Measurements from ENCODE around the gene MSL3B.

MSL3B gene

GRCh38 chr2:233838251-233838650, 29.9 kb downstream of the MSL3B start:
- Mint-ChIP-seq H3K4me3 (ENCODE audit: low read depth) (no peak overlapping the region), H3K36me3 (ENCODE audit: insufficient read depth) (peaks cover 20% of the 10 kb centered on the region)

DNA sequence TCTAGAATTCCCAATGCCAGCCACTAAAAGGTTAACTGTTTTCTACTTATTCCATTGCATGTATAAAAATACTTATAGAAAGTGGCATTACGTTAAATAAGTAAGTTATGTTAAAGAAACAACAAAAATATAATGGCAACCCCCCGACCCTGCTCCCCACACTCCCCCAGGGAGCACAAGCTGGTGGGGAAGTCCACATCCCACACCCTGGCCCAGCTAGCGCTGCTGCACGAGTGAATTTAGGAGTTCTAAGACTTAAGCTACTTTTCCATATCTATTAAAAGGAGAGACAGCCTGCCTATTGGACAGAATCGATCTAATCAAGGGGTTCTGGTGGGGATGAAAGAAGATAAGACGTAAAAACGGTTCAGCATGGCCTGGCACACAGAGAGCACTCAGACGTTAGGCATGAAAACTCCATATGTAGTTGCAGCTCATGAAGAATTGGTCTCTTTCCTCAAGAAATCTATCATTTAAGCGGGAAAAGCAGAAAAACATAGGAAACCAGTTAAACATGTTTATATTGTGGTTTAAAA, 30.4 kb downstream of the MSL3B start:
- peaks cover 20% of the 10 kb centered on the region for H3K36me3 Mint-ChIP-seq (ENCODE audit: insufficient read depth)
- DNase-seq (ENCODE audit: low spot score, unreplicated experiment), result no peak
- no peak overlapping the region for H3K4me3 Mint-ChIP-seq (ENCODE audit: low read depth)
- H3K4me1 Mint-ChIP-seq (ENCODE audit: low read depth), result peaks cover 1% of the 10 kb centered on the region
- TF ChIP-seq, protein P1, sequence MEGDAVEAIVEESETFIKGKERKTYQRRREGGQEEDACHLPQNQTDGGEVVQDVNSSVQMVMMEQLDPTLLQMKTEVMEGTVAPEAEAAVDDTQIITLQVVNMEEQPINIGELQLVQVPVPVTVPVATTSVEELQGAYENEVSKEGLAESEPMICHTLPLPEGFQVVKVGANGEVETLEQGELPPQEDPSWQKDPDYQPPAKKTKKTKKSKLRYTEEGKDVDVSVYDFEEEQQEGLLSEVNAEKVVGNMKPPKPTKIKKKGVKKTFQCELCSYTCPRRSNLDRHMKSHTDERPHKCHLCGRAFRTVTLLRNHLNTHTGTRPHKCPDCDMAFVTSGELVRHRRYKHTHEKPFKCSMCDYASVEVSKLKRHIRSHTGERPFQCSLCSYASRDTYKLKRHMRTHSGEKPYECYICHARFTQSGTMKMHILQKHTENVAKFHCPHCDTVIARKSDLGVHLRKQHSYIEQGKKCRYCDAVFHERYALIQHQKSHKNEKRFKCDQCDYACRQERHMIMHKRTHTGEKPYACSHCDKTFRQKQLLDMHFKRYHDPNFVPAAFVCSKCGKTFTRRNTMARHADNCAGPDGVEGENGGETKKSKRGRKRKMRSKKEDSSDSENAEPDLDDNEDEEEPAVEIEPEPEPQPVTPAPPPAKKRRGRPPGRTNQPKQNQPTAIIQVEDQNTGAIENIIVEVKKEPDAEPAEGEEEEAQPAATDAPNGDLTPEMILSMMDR (IDR thresholded peaks at IDR 0.05; ENCODE audit: unreplicated experiment), result no peak
- peak overlapping the region; percentile 14 for H3K27ac Mint-ChIP-seq
- H3K9me3 Mint-ChIP-seq (ENCODE audit: low read depth), result no peaks in the 10 kb centered on the region
- H3K27me3 Mint-ChIP-seq, result no peaks in the 10 kb centered on the region

More at GRCh38 chr2:233838251-233838650, 29.9 kb downstream of the MSL3B start:
- no peak for DNase-seq (ENCODE audit: low spot score, unreplicated experiment)
- Mint-ChIP-seq H3K27ac (no peak overlapping the region), H3K4me1 (ENCODE audit: low read depth) (peaks cover 1% of the 10 kb centered on the region), H3K27me3 (no peaks in the 10 kb centered on the region), H3K9me3 (ENCODE audit: low read depth) (no peaks in the 10 kb centered on the region)
- TF ChIP-seq, protein P1 (IDR thresholded peaks at IDR 0.05; ENCODE audit: unreplicated experiment), result no peak

DNA sequence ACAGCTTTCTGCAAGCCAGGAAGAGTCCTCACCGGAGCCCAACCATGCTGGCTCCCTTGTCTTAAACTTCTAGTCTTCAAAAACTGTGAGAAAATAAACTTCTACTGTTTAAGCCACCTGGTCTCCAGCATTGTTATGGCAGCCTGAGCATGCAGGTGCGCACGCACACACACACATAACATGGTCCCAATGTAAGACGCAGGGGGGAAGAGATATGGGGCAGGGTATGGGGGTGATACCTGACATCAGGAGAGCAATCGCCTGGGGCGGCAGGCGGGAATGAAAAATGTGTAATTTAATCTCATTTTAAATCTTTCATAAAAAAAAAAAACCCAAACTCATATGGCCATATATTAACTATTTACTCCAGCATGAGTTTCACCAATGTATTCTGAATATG, 31.8 kb downstream of the MSL3B start:
- no peak overlapping the region for H3K27ac Mint-ChIP-seq
- no peaks in the 10 kb centered on the region for H3K27me3 Mint-ChIP-seq
- no peak overlapping the region for H3K4me3 Mint-ChIP-seq (ENCODE audit: low read depth)
- no peak for DNase-seq (ENCODE audit: low spot score, unreplicated experiment)
- TF ChIP-seq, protein P1 (IDR thresholded peaks at IDR 0.05; ENCODE audit: unreplicated experiment), result no peak
- H3K9me3 Mint-ChIP-seq (ENCODE audit: low read depth), result no peaks in the 10 kb centered on the region
- H3K4me1 Mint-ChIP-seq (ENCODE audit: low read depth), result peaks cover 1% of the 10 kb centered on the region
- H3K36me3 Mint-ChIP-seq (ENCODE audit: insufficient read depth), result peaks cover 16% of the 10 kb centered on the region

GRCh38 chr2:233835230-233836186, 32.7 kb downstream of the MSL3B start:
- TF ChIP-seq, protein P1 (IDR thresholded peaks at IDR 0.05; ENCODE audit: unreplicated experiment), result no peak
- Mint-ChIP-seq H3K27ac (no peak overlapping the region), H3K4me3 (ENCODE audit: low read depth) (no peak overlapping the region), H3K4me1 (ENCODE audit: low read depth) (peaks cover 1% of the 10 kb centered on the region), H3K9me3 (ENCODE audit: low read depth) (no peaks in the 10 kb centered on the region), H3K36me3 (ENCODE audit: insufficient read depth) (peaks cover 16% of the 10 kb centered on the region), H3K27me3 (no peaks in the 10 kb centered on the region)
- no peak for DNase-seq (ENCODE audit: low spot score, unreplicated experiment)

GRCh38 chr2:233833345-233833744, 34.8 kb downstream of the MSL3B start:
- TF ChIP-seq, protein P1 (IDR thresholded peaks at IDR 0.05; ENCODE audit: unreplicated experiment), result no peak
- DNase-seq (ENCODE audit: low spot score, unreplicated experiment), result no peak
- Mint-ChIP-seq H3K27ac (no peak overlapping the region), H3K4me3 (ENCODE audit: low read depth) (no peak overlapping the region), H3K4me1 (ENCODE audit: low read depth) (peaks cover 1% of the 10 kb centered on the region), H3K27me3 (no peaks in the 10 kb centered on the region), H3K36me3 (ENCODE audit: insufficient read depth) (peaks cover 16% of the 10 kb centered on the region), H3K9me3 (ENCODE audit: low read depth) (no peaks in the 10 kb centered on the region)

All from progenitor cell of endocrine pancreas (in vitro differentiated cells).